GM12878 (cell line): ENCODE results near the gene ANXA4. TPM values are rescaled to one million over a fixed set of nuclear protein-coding genes. Genes with fewer than 3 reads are reported as not detected.

Experiments
- ATAC-seq: fragments of 200-7000 bp; cut with Tn5 transposase; 3 replicates; pipeline ENCODE4 v1.9.1; 2020; ENCODE audit warnings: mild to moderate bottlenecking, moderate library complexity
- BruUV-seq: library from RNA; stranded (reverse); fragments of 400-500 nt; replicated peaks from 2 replicates; lab custom pipeline; 2021; lab: Mats Ljungman, UMichigan
- CTCF ChIA-PET: fragments of 300-600 bp; sonication (Branson Sonifier 250); formaldehyde crosslinking; extraction: SDS; loops from one replicate; lab custom pipeline; 2021; ENCODE audit warnings: inconsistent platforms; lab: Yijun Ruan, JAX
- POLR2A ChIA-PET: fragments of 350-600 bp; formaldehyde crosslinking; extraction: SDS; loops from one replicate; lab custom pipeline; 2021; ENCODE audit warnings: inconsistent platforms; lab: Charles Lee
- RAD21 ChIA-PET: fragments of 300-600 bp; sonication (Branson Sonifier 250); formaldehyde crosslinking; loops from one replicate; lab custom pipeline; 2023; ENCODE audit warnings: antibody characterized with exemption; ENCODE audit not compliant: unreplicated experiment; lab: Charles Lee
- SMC1A ChIA-PET: fragments of 300-600 bp; sonication (Branson Sonifier 250); formaldehyde crosslinking; loops from one replicate; lab custom pipeline; 2023; ENCODE audit not compliant: unreplicated experiment, uncharacterized antibody; lab: Charles Lee
- DNase-seq: peaks from one replicate; pipeline ENCODE4 v3.0.0-alpha.2; 2011; ENCODE audit warnings: low read depth, low spot score
- FAIRE-seq: peaks from 3 replicates; lab custom pipeline; 2011; peaks lifted over from hg19 to GRCh38; lab: Jason Lieb, UNC
- H2AFZ ChIP-seq: 2 replicates; pipeline ENCODE4 v1.6.0; 2011; ENCODE audit warnings: low read depth, low read length, control low read depth; ENCODE audit not compliant: control insufficient read depth
- H3K27ac ChIP-seq: 2 replicates; pipeline ENCODE4 v1.5.1; 2011; ENCODE audit warnings: control low read depth; ENCODE audit not compliant: control insufficient read depth, insufficient read depth
- H3K27me3 ChIP-seq, 2 experiments: replicated peaks in 1 of 2; 2 replicates each; pipeline versions ENCODE4 v1.6.0 to v1.6.1; 2011; ENCODE audit warnings: low read length in 1 of 2; ENCODE audit not compliant: control insufficient read depth in 2 of 2, insufficient read depth in 2 of 2
- H3K36me3 ChIP-seq, 2 experiments: 2 replicates each; pipeline ENCODE4 v1.5.1; 2011; ENCODE audit warnings: low read length in 1 of 2; ENCODE audit not compliant: control insufficient read depth in 2 of 2, insufficient read depth in 2 of 2
- H3K4me1 ChIP-seq: 2 replicates; pipeline ENCODE4 v1.6.1; 2011; ENCODE audit warnings: mild to moderate bottlenecking, low read length, moderate library complexity, mixed read lengths; ENCODE audit not compliant: control insufficient read depth, insufficient read depth
- H3K4me2 ChIP-seq: 2 replicates; pipeline ENCODE4 v1.6.0; 2011; ENCODE audit warnings: control low read depth; ENCODE audit not compliant: control insufficient read depth, insufficient read depth
- H3K4me3 ChIP-seq: fragments of 200-600 bp; sonication (generic); 2 replicates; pipeline ENCODE4 v1.5.1; 2016
- H3K79me2 ChIP-seq: 2 replicates; pipeline ENCODE4 v1.6.0; 2011; ENCODE audit warnings: low read length; ENCODE audit not compliant: control insufficient read depth, insufficient read depth
- H3K9ac ChIP-seq: 2 replicates; pipeline ENCODE4 v1.8.0; 2011; ENCODE audit warnings: low read length, control low read depth, mixed read lengths; ENCODE audit not compliant: control insufficient read depth, insufficient read depth
- H3K9me3 ChIP-seq: replicated peaks from 3 replicates; pipeline ENCODE4 v1.5.1; 2011; ENCODE audit warnings: mild to moderate bottlenecking, low read length; ENCODE audit not compliant: control insufficient read depth, insufficient read depth
- H4K20me1 ChIP-seq: 2 replicates; pipeline ENCODE4 v1.6.0; 2011; ENCODE audit not compliant: control insufficient read depth, insufficient read depth
- CEBPB ChIP-seq, 2 experiments: fragments of 150-350 bp in 1 of 2; IDR thresholded peaks; 2 replicates each; pipeline ENCODE4 v1.6.1; 2012 to 2014; ENCODE audit warnings: low read depth in 2 of 2, low read length in 2 of 2, borderline replicate concordance in 1 of 2, inconsistent platforms in 1 of 2
- IRF4 ChIP-seq: IDR thresholded peaks from 2 replicates; pipeline ENCODE4 v1.6.1; 2011; ENCODE audit warnings: low read depth, low read length
- SREBF2 ChIP-seq: IDR thresholded peaks from 2 replicates; pipeline ENCODE4 v1.6.1; 2012; ENCODE audit warnings: mild to moderate bottlenecking, low read length
- WGBS: methylation state at CpG from one replicate; pipeline ENCODE4 v1.1.6; 2016; ENCODE audit warnings: low lambda C conversion rate; ENCODE audit not compliant: insufficient replicate concordance, insufficient coverage; ENCODE audit errors: missing lambda C conversion rate; 5-methylcytosine and 5-hydroxymethylcytosine counted together
- in situ Hi-C: fragments of 300-500 bp; cut with MboI; formaldehyde crosslinking; loops from 9 replicates; pipeline ENCODE4 v1.14.3; 2018; ENCODE audit warnings: mixed read lengths
- intact Hi-C: fragments of 100-400 bp; cut with micrococcal nuclease; formaldehyde crosslinking; loops from one replicate; pipeline ENCODE4 v1.14.2; 2022; ENCODE audit not compliant: unreplicated experiment
- polyA plus RNA-seq, 11 experiments: library from polyadenylated mRNA; depleted of rRNA in 4 of 11; unstranded in 6 of 11; stranded (reverse) in 5 of 11; fragments of >200 nt; fragmentation: Nextera tagmentation in 4 of 11; fragmentation: Illumina TruSeq in 1 of 11; extraction: Ambion mirVana in 4 of 11; extraction: Trizol in 1 of 11; gene quantifications; 1 replicate in 1 of 11; 2 replicates in 10 of 11; pipeline versions ENCODE4 v1.2.1 to v1.2.3, GENCODE V29; 2011 to 2016; ENCODE audit warnings: inconsistent platforms in 2 of 11, missing spikeins in 2 of 11, low read depth in 1 of 11
- total RNA-seq, 4 experiments: library from RNA; depleted of rRNA in 3 of 4; stranded (reverse); fragments of >200 nt in 3 of 4; fragmentation: Illumina TruSeq in 1 of 4; extraction: Trizol in 1 of 4; gene quantifications; 2 replicates each; pipeline versions ENCODE4 v1.2.1 to v1.2.3, GENCODE V29; 2013 to 2021
- TF ChIP-seq, protein P1 (sequence below): IDR thresholded peaks from 2 replicates; pipeline ENCODE4 v1.6.1; 2011; ENCODE audit warnings: mild to moderate bottlenecking, low read depth, low read length, moderate library complexity; ENCODE audit not compliant: insufficient replicate concordance

Gene ANXA4
- total and polyA plus RNA-seq, 10 of the 15 experiments (the other 5 are each of a cell fraction or from before 2014, with no cell fraction given) = 16.3 to 97.2 (median 71.0) TPM

GRCh38 chr2:69769272-69769671 lies 27.3 kb downstream of the ANXA4 start:
- H3K4me2 ChIP-seq = no peak overlapping the region
- SMC1A ChIA-PET = interaction anchor here (1.0 to 5.7 kb wide), 6 partner anchors 20 to 332 kb away, joined by 3 to 40 read pairs (median 10); partner anchors contain the start of gene NFU1
- no peak overlapping the region for H3K9ac ChIP-seq
- TF ChIP-seq IRF4 (no peak), SREBF2 (no peak), CEBPB (IDR thresholded peaks at IDR 0.05; ENCODE audit: borderline replicate concordance in 1 of 2, low read depth in 2 of 2, low read length in 2 of 2) (no peak)
- TF ChIP-seq, protein P1, sequence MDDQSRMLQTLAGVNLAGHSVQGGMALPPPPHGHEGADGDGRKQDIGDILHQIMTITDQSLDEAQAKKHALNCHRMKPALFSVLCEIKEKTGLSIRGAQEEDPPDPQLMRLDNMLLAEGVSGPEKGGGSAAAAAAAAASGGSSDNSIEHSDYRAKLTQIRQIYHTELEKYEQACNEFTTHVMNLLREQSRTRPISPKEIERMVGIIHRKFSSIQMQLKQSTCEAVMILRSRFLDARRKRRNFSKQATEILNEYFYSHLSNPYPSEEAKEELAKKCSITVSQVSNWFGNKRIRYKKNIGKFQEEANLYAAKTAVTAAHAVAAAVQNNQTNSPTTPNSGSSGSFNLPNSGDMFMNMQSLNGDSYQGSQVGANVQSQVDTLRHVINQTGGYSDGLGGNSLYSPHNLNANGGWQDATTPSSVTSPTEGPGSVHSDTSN = no peak
- intact Hi-C loops = no loop called here
- H3K27ac ChIP-seq = no peak overlapping the region
- CTCF ChIA-PET = interaction anchor here (0.7 to 3.8 kb wide), 6 partner anchors 12 to 47 kb away, joined by 3 to 23 read pairs (median 5); no protein-coding TSS in a partner anchor
- no peak overlapping the region for H3K4me3 ChIP-seq
- DNase-seq (no peak), FAIRE-seq (no peak), ATAC-seq (no peak)
- no peaks in the 10 kb centered on the region for H3K36me3 ChIP-seq
- no peaks in the 10 kb centered on the region for H3K27me3 ChIP-seq
- POLR2A ChIA-PET = interaction anchor here (0.6 to 1.9 kb wide), 3 partner anchors 20 to 77 kb away, joined by 5 to 8 read pairs (median 5); no protein-coding TSS in a partner anchor
- in situ Hi-C loops = no loop called here
- peaks cover 59% of the 10 kb centered on the region for H3K4me1 ChIP-seq
- peaks cover 12% of the 10 kb centered on the region for H3K79me2 ChIP-seq
- H4K20me1 ChIP-seq = no peaks in the 10 kb centered on the region
- no peaks in the 10 kb centered on the region for H3K9me3 ChIP-seq
- BruUV-seq = no TSS peak
- no peak overlapping the region for H2AFZ ChIP-seq
- WGBS = 100% methylated on average over 1 of the region's 1 CpG
- RAD21 ChIA-PET = interaction anchor here (1.1 to 1.5 kb wide), 2 partner anchors 13 to 30 kb away, joined by 3 to 6 read pairs; no protein-coding TSS in a partner anchor
